EH (cell line): ENCODE data around the gene NPAS2.

Experiments used
- DNase-seq: peaks from one replicate; pipeline ENCODE4 v3.0.0-alpha.2; 2015; ENCODE audit warnings: low read depth

The NPAS2 gene

GRCh38 chr2:100968146-100969145, 148.5 kb downstream of the NPAS2 start:
- DNase-seq: no peak

- DNase-seq: no peak
These were observed 150.1 kb downstream of the NPAS2 start for GRCh38 chr2:100969998-100970397.

- DNase-seq: no peak
These were observed 151.3 kb downstream of the NPAS2 start for GRCh38 chr2:100971221-100971620.

- DNase-seq: no peak
These were observed 152.5 kb downstream of the NPAS2 start for GRCh38 chr2:100972452-100972851.

- no peak for DNase-seq
These were observed 155.0 kb downstream of the NPAS2 start for GRCh38 chr2:100974712-100975520.

- DNase-seq: no peak
These were observed 155.5 kb downstream of the NPAS2 start for GRCh38 chr2:100975521-100975785.

GRCh38 chr2:100976061-100976460, 156.1 kb downstream of the NPAS2 start:
- DNase-seq: no peak

- no peak for DNase-seq
These were observed 156.9 kb downstream of the NPAS2 start for GRCh38 chr2:100976645-100977391.

- no peak for DNase-seq
These were observed 157.6 kb downstream of the NPAS2 start for GRCh38 chr2:100977511-100977910.

GRCh38 chr2:100978582-100979191, 158.7 kb downstream of the NPAS2 start:
- peak; percentile 73 for DNase-seq

- DNase-seq: no peak
These were observed 160.1 kb downstream of the NPAS2 start for GRCh38 chr2:100980046-100980445.

GRCh38 chr2:100981011-100981410, 161.1 kb downstream of the NPAS2 start:
- no peak for DNase-seq

- DNase-seq: no peak
These were observed 162.5 kb downstream of the NPAS2 start for GRCh38 chr2:100982431-100982861.

GRCh38 chr2:100983201-100983600, 163.3 kb downstream of the NPAS2 start:
- no peak for DNase-seq

- no peak for DNase-seq
These were observed 163.9 kb downstream of the NPAS2 start for GRCh38 chr2:100983684-100984310.

GRCh38 chr2:100984892-100985307, 165.0 kb downstream of the NPAS2 start:
- DNase-seq: peak; percentile 73

GRCh38 chr2:100986157-100986556, 166.2 kb downstream of the NPAS2 start:
- no peak for DNase-seq

GRCh38 chr2:100987536-100987935, 167.6 kb downstream of the NPAS2 start:
- no peak for DNase-seq

- DNase-seq: no peak
These were observed 168.0 kb downstream of the NPAS2 start for GRCh38 chr2:100987974-100988373.

GRCh38 chr2:100988630-100989417, 168.9 kb downstream of the NPAS2 start:
- peak; percentile 74 for DNase-seq

- DNase-seq: no peak
These were observed 169.7 kb downstream of the NPAS2 start for GRCh38 chr2:100989666-100990065.
